ENCODE measurements around the gene CFAP210.

Gene CFAP210

DNA sequence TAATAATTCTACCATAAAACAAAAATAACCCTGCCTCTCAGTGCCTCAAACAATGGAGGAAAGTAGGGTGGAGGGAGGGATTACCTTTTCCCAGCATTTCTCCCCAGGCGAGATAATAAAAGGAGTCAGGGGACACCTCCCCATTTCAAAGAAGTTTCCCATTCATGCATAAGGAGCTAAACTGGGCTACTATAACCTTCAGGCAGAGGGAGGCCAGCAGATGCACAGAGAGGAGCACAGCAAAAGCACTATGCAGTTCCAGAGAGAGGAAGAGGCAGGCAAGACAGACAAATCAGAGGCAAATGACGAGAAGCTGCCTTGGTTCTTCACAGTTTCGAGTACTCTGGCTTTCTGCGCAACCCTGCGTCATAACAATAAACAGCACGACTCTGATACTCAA is 17.4 kb downstream of the CFAP210 start:
- TF ChIP-seq, protein P1, sequence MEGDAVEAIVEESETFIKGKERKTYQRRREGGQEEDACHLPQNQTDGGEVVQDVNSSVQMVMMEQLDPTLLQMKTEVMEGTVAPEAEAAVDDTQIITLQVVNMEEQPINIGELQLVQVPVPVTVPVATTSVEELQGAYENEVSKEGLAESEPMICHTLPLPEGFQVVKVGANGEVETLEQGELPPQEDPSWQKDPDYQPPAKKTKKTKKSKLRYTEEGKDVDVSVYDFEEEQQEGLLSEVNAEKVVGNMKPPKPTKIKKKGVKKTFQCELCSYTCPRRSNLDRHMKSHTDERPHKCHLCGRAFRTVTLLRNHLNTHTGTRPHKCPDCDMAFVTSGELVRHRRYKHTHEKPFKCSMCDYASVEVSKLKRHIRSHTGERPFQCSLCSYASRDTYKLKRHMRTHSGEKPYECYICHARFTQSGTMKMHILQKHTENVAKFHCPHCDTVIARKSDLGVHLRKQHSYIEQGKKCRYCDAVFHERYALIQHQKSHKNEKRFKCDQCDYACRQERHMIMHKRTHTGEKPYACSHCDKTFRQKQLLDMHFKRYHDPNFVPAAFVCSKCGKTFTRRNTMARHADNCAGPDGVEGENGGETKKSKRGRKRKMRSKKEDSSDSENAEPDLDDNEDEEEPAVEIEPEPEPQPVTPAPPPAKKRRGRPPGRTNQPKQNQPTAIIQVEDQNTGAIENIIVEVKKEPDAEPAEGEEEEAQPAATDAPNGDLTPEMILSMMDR (conservative IDR thresholded peaks at IDR 0.05; ENCODE audit: control insufficient read depth, insufficient read depth, low read depth, low read length): no peak

DNA sequence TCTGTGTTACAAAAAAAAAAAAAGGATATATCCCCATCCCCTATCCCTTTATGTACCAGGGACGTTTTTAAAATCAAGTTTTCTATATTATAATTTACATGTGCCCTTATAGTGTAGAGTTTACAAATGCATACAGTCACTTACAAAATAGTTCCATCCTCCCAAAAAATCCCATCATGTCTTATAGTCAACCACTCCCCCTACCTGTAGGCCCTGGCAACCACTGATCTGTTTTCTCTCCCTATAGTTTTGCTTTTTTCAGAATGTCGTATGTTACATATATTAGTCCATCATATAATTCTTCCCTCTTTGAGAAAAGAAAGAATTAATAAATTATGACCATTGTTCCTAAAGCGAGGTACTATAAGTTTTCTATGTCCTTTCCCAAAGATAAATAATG is 17.8 kb downstream of the CFAP210 start:
- TF ChIP-seq, protein P1 (conservative IDR thresholded peaks at IDR 0.05; ENCODE audit: control insufficient read depth, insufficient read depth, low read depth, low read length): peak; percentile 28
- no peak for DNase-seq (ENCODE audit: low read depth)

More for the DNA sequence above, 17.4 kb downstream of the CFAP210 start:
- H3K4me3 ChIP-seq (ENCODE audit: control insufficient read depth, low read depth, low read length): no peak overlapping the region
- no peak for DNase-seq (ENCODE audit: low read depth)

DNA sequence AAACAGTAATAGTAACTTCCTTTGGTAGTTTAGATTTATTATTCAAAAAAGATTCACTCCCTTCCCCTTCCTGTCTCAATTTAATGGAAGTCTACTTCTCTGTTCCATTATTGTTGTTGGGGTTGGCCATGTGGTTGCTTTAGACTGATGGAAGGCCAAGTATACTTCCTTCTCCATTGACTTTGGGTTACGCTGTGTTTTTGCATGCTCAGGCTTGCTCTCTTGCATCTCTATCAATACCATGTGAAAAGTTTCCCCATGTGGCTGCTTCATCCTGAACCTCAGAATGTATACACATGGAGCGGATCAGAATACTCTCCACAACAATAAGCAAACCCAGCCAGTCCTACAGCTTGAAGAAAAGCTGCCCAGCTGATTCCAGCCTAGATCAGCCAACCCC is 20.3 kb downstream of the CFAP210 start:
- TF ChIP-seq, protein P1 (conservative IDR thresholded peaks at IDR 0.05; ENCODE audit: control insufficient read depth, insufficient read depth, low read depth, low read length): no peak
- no peak for DNase-seq (ENCODE audit: low read depth)
- no peak overlapping the region for H3K4me3 ChIP-seq (ENCODE audit: control insufficient read depth, low read depth, low read length)

More for the DNA sequence above, 17.8 kb downstream of the CFAP210 start:
- no peak overlapping the region for H3K4me3 ChIP-seq (ENCODE audit: control insufficient read depth, low read depth, low read length)

DNA sequence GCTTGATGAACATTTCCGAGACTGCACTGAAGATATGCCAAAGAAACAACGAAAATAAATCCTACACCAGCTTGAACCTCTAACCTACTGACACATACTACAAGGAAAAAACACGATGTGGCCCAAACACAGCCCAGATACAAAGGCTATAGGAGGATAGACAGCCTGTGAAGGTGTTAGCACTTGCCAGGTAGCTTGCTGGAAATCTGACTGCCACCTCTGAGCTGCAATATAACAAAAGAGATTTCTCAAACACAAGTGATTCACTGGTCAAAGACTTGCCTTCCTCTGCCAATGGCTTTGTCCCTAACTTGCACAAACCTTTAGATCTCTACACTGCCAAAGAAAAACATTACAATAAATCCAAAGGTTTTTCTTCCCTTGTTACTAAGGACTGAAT is 21.1 kb downstream of the CFAP210 start:
- TF ChIP-seq, protein P1 (conservative IDR thresholded peaks at IDR 0.05; ENCODE audit: control insufficient read depth, insufficient read depth, low read depth, low read length): no peak
- no peak for DNase-seq (ENCODE audit: low read depth)
- H3K4me3 ChIP-seq (ENCODE audit: control insufficient read depth, low read depth, low read length): no peak overlapping the region

DNA sequence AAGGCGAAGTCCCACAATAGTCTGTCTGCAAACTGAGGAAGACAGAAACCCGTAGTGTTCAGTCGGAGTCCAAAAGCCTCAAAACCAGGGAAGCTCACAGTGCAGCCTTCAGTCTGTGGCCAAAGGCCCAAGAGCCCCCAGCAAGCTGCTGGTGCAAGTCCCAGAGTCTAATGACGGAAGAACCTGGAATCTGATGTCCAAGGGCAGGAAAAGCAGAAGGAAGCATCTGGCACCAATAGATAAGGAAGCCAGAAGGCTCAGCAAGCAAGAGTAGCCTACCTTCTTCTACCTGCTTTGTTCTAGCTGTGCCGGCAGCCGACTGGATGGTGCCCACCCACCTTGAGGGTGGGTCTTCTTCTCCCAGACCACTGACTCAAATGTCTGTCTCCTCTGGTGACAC is 21.8 kb downstream of the CFAP210 start:
- no peak for DNase-seq (ENCODE audit: low read depth)
- no peak overlapping the region for H3K4me3 ChIP-seq (ENCODE audit: control insufficient read depth, low read depth, low read length)
- TF ChIP-seq, protein P1 (conservative IDR thresholded peaks at IDR 0.05; ENCODE audit: control insufficient read depth, insufficient read depth, low read depth, low read length): no peak

DNA sequence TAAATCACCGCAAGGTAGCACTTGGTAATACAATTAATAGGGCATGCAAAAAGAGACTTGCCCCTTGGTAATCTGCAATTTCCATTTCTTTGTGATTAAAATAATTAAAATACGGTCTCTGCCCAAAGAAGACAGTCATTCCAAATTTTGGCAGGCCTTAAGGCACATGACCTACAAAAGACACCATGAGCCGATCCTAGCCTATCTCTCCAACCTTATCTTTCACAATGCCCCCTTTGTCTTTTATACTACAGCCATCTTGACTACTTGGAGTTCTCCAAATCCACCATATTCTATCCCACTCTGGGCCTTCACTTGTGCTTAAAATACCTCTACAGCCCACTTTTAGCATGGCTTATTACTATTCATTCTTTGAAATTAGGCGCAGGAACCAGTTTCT is 23.3 kb downstream of the CFAP210 start:
- H3K4me3 ChIP-seq (ENCODE audit: control insufficient read depth, low read depth, low read length): no peak overlapping the region
- no peak for DNase-seq (ENCODE audit: low read depth)
- TF ChIP-seq, protein P1 (conservative IDR thresholded peaks at IDR 0.05; ENCODE audit: control insufficient read depth, insufficient read depth, low read depth, low read length): no peak

DNA sequence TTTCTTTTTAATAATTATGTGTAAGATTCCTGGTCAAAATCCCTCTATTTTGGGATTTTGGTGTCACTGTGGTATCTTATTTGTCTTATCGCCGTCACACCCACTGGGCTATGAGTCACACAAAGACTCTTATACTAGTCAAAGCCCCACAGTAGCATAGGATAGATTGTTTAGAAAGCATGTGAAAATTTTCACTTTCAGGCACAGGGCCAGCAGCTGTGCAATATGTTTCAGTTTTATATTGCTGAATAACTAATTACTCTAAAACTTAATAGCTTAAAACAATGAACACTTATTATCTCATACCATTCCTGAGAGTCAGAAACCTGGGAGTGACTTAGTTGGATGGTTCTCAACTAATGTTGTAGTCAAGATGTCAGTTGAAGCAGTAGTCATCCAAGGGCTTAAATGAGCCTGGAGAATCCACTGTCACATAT is 24.0 kb downstream of the CFAP210 start:
- TF ChIP-seq, protein P1 (conservative IDR thresholded peaks at IDR 0.05; ENCODE audit: control insufficient read depth, insufficient read depth, low read depth, low read length): no peak
- peak; percentile 20 for DNase-seq (ENCODE audit: low read depth)
- no peak overlapping the region for H3K4me3 ChIP-seq (ENCODE audit: control insufficient read depth, low read depth, low read length)
